Fibroblast of the aortic adventitia (primary cell): Measurements from ENCODE around the gene TECRL. TPM values are rescaled to one million over a fixed set of nuclear protein-coding genes. Genes with fewer than 3 reads are reported as not detected.

Experiments
- DNase-seq: peaks from one replicate; pipeline ENCODE4 v3.0.0-alpha.2; 2010; ENCODE audit warnings: low read depth
- H3K4me3 ChIP-seq: 2 replicates; pipeline ENCODE4 v1.5.1; 2011; ENCODE audit warnings: low read depth, mild to moderate bottlenecking, control low read depth, low read length, moderate library complexity
- total RNA-seq: library from RNA; depleted of rRNA; stranded (reverse); fragments of >200 nt; gene quantifications from 2 replicates; pipeline ENCODE4 v1.2.3, GENCODE V29; 2012; ENCODE audit warnings: low replicate concordance
- TF ChIP-seq, protein P1 (sequence below): IDR thresholded peaks from 2 replicates; pipeline ENCODE4 v1.5.1; 2011; ENCODE audit warnings: mild to moderate bottlenecking, low read length, control low read depth, inconsistent platforms; ENCODE audit not compliant: insufficient read depth

The TECRL gene
- total RNA-seq, 1 donor: not detected

DNA sequence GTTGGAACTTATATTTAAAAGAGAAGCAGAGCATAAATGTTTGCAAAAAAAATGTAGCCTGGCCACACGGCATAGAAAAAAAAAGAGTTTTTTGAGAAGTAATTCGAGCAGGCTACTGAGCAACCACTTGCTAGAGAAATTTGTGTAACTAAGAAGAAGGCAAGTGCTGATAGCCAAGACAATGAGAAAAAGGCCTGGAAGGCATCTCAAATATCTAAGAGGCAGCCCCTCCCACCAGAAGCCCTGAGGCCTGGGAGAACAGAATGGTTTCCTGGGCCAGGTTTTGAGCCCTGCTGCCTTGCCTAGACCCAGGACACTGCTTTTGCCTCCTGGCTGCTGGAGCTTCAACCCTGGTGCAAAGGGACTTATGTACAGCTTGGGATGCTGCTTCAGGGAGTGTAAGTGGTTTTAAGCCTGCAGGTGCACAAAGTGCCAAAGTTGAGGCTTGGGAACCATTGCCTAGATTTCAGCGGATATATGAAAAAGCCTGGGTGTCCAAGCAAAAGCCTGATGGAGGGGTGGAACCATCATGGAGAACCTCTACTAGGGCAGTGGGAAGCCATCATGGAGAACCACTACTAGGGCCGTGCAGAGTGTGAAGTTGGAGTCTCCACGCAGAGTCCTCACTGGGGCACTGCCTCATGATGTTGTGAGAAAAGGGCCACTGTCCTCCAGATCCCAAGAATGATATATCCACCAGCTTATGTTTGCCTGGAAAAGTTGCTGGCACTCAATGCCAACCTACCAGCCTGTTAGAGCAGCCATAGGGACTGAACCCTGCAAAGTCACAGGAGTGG is 9.7 kb downstream of the TECRL start:
- DNase-seq: no peak
- H3K4me3 ChIP-seq: no peak overlapping the region
- TF ChIP-seq, protein P1, sequence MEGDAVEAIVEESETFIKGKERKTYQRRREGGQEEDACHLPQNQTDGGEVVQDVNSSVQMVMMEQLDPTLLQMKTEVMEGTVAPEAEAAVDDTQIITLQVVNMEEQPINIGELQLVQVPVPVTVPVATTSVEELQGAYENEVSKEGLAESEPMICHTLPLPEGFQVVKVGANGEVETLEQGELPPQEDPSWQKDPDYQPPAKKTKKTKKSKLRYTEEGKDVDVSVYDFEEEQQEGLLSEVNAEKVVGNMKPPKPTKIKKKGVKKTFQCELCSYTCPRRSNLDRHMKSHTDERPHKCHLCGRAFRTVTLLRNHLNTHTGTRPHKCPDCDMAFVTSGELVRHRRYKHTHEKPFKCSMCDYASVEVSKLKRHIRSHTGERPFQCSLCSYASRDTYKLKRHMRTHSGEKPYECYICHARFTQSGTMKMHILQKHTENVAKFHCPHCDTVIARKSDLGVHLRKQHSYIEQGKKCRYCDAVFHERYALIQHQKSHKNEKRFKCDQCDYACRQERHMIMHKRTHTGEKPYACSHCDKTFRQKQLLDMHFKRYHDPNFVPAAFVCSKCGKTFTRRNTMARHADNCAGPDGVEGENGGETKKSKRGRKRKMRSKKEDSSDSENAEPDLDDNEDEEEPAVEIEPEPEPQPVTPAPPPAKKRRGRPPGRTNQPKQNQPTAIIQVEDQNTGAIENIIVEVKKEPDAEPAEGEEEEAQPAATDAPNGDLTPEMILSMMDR: no peak

DNA sequence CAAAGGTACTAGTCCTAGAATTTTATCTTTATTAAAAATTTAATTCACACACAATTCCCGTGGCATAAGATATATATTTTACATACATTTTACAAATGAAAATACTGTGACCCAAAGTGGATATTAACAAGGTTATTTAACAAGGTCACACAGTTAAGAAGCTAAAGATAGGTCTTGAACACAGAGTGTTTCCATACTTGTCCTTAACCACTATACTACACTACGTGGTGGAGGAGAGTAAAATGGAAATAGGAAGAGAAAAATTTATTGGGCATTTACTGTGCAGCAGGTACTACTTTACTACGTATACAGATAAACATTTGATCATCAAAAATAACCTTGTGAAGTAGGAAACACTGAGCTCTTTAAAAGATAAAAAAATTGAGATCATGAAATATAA is 14.8 kb downstream of the TECRL start:
- no peak overlapping the region for H3K4me3 ChIP-seq
- DNase-seq: no peak
- TF ChIP-seq, protein P1: no peak

DNA sequence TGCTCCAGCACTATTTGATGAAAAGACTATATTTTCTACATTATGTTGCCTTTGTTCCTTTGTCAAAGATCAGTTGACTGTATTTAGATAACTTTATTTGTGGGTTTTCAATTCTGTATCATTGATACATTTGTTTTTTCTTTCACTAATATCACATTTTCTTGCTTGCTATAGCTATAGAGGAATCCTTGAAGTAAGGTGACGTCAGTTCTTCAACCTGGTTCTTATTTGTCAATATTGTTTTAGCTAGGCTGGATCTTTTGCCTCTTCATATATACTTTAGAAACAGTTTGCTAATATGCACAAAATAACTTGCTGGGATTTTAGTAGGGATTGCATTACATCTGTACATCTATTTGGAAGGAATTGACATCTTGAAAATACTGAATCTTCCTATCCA is 21.0 kb downstream of the TECRL start:
- H3K4me3 ChIP-seq: no peak overlapping the region
- TF ChIP-seq, protein P1: no peak
- DNase-seq: no peak

DNA sequence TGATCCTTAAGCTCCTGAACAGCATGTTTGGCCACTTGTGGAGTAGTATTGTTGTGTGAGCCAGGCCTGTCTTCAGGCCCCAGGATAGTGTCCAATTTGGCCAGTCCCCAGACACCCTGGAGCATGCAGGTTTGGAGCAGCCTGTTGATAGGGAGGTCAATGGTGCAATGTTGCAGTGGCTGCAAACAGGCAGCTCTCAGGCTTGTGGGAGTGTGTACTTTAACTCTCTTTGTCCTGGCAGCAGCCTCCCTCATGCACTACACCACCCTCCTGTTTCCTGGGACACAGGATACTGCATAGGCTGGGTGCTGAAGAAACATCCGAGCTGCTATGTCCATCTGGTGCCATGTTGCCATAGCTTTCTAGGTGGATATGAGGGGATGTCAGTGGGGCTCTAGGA is 24.0 kb downstream of the TECRL start:
- no peak overlapping the region for H3K4me3 ChIP-seq
- TF ChIP-seq, protein P1: no peak
- no peak for DNase-seq

DNA sequence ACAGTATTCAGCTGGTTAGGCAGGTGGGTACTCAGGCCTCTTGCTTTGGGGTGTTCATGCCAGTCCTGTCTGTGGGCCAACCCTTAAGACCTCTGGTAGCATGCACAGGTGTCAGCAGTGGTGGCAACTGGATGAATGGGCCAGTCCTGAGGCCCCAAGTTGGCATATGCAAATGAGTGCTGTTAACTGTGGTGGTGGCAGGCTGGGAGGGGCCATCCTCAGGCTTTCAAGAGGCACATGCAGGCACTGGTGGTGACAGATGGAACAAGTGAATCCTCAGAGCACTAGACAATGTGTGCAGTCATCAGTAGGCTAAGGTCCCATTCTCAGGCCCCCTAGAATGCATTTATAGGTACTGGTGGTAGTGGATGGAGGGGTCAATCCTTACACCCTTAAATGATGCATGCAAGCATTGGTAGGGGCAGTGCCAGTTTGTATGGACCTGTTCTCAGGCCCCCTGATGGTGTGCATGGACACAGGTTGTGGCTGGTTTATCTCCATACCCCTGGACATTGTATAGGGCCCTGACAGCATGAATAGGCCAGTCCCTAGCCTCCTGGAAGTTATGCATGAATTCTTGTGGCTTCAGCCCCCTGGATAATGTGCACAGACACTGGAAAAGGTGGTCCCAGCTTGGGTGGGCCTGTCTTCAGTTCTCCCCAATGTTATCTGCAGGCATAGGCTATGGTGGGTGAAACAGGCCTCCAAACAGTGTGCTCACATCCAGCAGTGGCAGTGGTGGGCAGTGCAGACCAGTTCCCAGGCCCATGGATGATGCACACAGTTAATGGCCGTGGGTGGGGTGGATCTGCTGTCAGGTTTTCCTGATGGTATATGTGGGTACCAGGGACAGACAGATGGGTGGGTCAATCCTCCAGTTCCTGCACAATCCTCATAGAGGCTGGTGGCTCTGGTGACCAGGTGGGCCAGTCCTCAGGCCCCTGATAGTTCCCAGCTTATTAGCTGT is 24.7 kb downstream of the TECRL start:
- no peak overlapping the region for H3K4me3 ChIP-seq
- TF ChIP-seq, protein P1: no peak

DNA sequence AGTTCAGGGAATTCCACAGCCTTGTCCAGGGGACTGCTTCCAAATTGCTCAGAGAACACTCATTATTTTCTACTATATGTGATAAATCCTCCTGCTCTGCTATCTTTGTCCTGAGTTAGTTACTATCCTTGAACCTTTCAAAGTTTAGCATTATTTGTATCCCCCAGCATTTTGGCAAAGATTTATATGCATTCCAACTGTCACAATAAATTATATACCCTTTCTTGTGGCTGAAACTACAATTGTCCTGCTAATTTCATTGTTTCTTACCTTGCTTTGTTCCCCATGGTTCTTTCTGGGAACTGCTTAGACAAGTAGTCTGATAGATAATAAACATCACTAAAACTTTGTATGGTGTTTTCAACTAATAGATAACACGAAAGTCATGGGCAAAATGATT is 40.5 kb downstream of the TECRL start:
- TF ChIP-seq, protein P1: no peak
- H3K4me3 ChIP-seq: no peak overlapping the region
- no peak for DNase-seq

More for the DNA sequence above, 24.7 kb downstream of the TECRL start:
- no peak for DNase-seq
